ENCODE results near the gene FIP1L1. TPM values are rescaled to one million over a fixed set of nuclear protein-coding genes. Genes with fewer than 3 reads are reported as not detected.

The FIP1L1 gene
- polyA plus RNA-seq, 1 donor from 2014 or later = 89.0 TPM

- Histone ChIP-seq H3K27me3 (ENCODE audit: insufficient read depth, low read depth, low read length) (no peaks in the 10 kb centered on the region), H3K4me2 (ENCODE audit: low read length) (no peak overlapping the region), H3K9me3 (ENCODE audit: low read length) (no peaks in the 10 kb centered on the region), H2AFZ (ENCODE audit: low read depth, low read length) (no peak overlapping the region), H3K9ac (ENCODE audit: low read length) (no peak overlapping the region), H3K79me2 (replicated peaks; ENCODE audit: insufficient read depth, low read length) (no peaks in the 10 kb centered on the region), H3K4me3 (ENCODE audit: low read length) (no peak overlapping the region), H3F3A (ENCODE audit: insufficient read depth, low read length, poor library complexity, severe bottlenecking) (no peaks in the 10 kb centered on the region), H3K27ac (ENCODE audit: low read length) (no peak overlapping the region), H4K20me1 (ENCODE audit: insufficient read depth) (no peaks in the 10 kb centered on the region), H3K36me3 (ENCODE audit: insufficient read depth, low read length) (no peaks in the 10 kb centered on the region), H3K9me2 (ENCODE audit: insufficient read depth, low read length) (no peaks in the 10 kb centered on the region)
- no peak for TF ChIP-seq MXI1 (conservative IDR thresholded peaks at IDR 0.05; ENCODE audit: poor library complexity, severe bottlenecking)
- TF ChIP-seq RAD21 (conservative IDR thresholded peaks at IDR 0.05) = no peak
- no peak for TF ChIP-seq EZH2 (IDR thresholded peaks at IDR 0.05; ENCODE audit: borderline replicate concordance, insufficient read depth, low read length, poor library complexity, severe bottlenecking)
- TF ChIP-seq CTCF (IDR thresholded peaks at IDR 0.05; ENCODE audit: poor library complexity, severe bottlenecking) = no peak
- no peak for TF ChIP-seq SMC3 (conservative IDR thresholded peaks at IDR 0.05; ENCODE audit: poor library complexity)
- TF ChIP-seq TAF1 (IDR thresholded peaks at IDR 0.05; ENCODE audit: low read depth) = no peak
- TF ChIP-seq REST (IDR thresholded peaks at IDR 0.05; ENCODE audit: borderline replicate concordance) = no peak
- no peak for TF ChIP-seq POLR2AphosphoS5 (IDR thresholded peaks at IDR 0.05)
- no peak for TF ChIP-seq EP300 (conservative IDR thresholded peaks at IDR 0.05; ENCODE audit: poor library complexity, severe bottlenecking)
Observed at GRCh38 chr4:53507058-53507457, 129.6 kb downstream of the FIP1L1 start.

GRCh38 chr4:53507671-53508286, 130.3 kb downstream of the FIP1L1 start:
- H3K36me3 ChIP-seq (ENCODE audit: insufficient read depth, low read length) = no peaks in the 10 kb centered on the region
- H3F3A ChIP-seq (ENCODE audit: insufficient read depth, low read length, poor library complexity, severe bottlenecking) = no peaks in the 10 kb centered on the region
- no peak for TF ChIP-seq EP300 (conservative IDR thresholded peaks at IDR 0.05; ENCODE audit: poor library complexity, severe bottlenecking)
- no peak for TF ChIP-seq REST (IDR thresholded peaks at IDR 0.05; ENCODE audit: borderline replicate concordance)
- TF ChIP-seq TAF1 (IDR thresholded peaks at IDR 0.05; ENCODE audit: low read depth) = no peak
- TF ChIP-seq POLR2AphosphoS5 (IDR thresholded peaks at IDR 0.05) = no peak
- no peak for TF ChIP-seq EZH2 (IDR thresholded peaks at IDR 0.05; ENCODE audit: borderline replicate concordance, insufficient read depth, low read length, poor library complexity, severe bottlenecking)
- no peak for TF ChIP-seq MXI1 (conservative IDR thresholded peaks at IDR 0.05; ENCODE audit: poor library complexity, severe bottlenecking)
- no peak for TF ChIP-seq SMC3 (conservative IDR thresholded peaks at IDR 0.05; ENCODE audit: poor library complexity)
- TF ChIP-seq RAD21 (conservative IDR thresholded peaks at IDR 0.05) = no peak
- no peak for TF ChIP-seq CTCF (IDR thresholded peaks at IDR 0.05; ENCODE audit: poor library complexity, severe bottlenecking)
- H3K9ac ChIP-seq (ENCODE audit: low read length) = no peak overlapping the region
- H3K9me2 ChIP-seq (ENCODE audit: insufficient read depth, low read length) = no peaks in the 10 kb centered on the region
- no peak overlapping the region for H2AFZ ChIP-seq (ENCODE audit: low read depth, low read length)
- H3K27me3 ChIP-seq (ENCODE audit: insufficient read depth, low read depth, low read length) = no peaks in the 10 kb centered on the region
- no peak overlapping the region for H3K4me3 ChIP-seq (ENCODE audit: low read length)
- H4K20me1 ChIP-seq (ENCODE audit: insufficient read depth) = no peaks in the 10 kb centered on the region
- no peak overlapping the region for H3K27ac ChIP-seq (ENCODE audit: low read length)
- no peak overlapping the region for H3K4me2 ChIP-seq (ENCODE audit: low read length)
- H3K79me2 ChIP-seq (replicated peaks; ENCODE audit: insufficient read depth, low read length) = no peaks in the 10 kb centered on the region
- H3K9me3 ChIP-seq (ENCODE audit: low read length) = no peaks in the 10 kb centered on the region
